Measurements from ENCODE around the gene SERTAD4.
"Not testable (repeated sequence)": the region's sequence is repeated elsewhere in the genome, so short reads cannot be mapped to it uniquely, and the experiment has no call there.

SERTAD4 gene

DNA sequence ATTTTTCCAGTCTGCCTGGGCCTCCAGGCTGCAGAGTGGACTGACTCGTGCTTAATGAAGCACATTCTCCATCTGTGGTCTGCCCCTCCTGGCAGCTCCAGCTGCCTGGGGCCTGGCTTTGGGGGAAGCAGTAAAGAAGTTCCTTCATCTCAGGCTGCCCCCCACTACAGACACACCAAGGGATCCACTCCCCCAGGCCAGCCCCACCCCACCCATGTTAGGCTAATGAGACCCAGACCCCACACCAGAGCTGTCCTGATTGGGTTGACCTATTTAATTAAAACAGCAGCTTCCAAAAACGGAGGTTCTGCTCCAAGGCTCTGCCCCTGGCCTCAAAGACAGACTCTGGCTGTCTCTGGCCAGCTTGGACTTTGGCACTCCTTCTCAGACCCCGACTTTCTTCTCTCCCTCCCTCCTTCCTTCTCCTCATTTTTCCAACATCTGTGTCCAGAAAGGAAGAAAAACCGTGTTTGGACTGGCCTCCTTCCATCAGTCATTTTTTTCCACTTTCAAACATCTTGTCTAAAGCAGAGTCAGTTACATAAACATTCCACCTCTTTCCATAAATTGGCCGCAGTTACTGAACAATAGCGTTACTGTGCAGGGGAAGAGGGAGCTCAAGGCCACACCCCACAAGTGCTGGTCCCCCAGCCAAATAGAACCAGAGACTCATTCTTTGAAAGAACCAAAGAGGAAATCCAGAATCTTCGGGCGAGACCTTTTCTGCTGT is 29.7 kb downstream of the SERTAD4 start:
- DNase-seq, result no peak

DNA sequence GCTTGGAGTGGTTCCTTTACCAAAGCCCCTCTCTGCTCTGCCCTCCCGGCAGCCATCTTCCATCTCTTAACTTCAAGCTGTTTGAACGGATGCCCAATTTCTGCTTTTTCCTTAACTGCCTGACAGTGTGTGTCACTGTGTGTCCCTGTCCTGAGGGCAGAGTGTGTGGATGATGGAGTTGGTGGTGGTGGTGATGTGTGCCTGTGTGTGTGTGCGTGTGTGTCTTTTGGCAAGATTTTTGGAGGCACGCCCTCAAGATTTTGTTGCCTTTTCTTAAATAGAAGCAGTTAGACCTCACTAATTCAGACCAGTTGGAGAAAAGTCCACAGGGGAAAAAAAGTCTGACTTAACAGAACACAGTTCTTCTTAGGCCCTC is 30.3 kb downstream of the SERTAD4 start:
- DNase-seq, result no peak

DNA sequence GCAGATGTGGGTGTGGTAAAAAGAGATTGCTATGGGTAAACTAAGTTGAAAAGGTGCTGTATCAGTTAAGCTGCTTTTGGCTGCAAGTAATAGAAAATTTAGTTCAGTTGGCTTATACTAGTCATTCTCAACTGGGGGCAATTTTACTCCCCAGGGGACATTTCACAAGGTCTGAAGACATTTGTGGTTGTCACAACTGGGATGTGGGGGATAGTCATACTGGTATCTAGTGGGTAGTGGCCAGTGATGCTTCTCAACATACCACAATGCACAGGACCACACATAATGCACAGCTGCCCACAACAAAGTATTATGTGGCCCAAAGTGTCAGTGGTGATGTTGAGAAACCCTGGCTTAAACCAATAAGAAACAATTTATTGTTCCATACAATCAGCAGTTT is 31.4 kb downstream of the SERTAD4 start:
- DNase-seq, result no peak

DNA sequence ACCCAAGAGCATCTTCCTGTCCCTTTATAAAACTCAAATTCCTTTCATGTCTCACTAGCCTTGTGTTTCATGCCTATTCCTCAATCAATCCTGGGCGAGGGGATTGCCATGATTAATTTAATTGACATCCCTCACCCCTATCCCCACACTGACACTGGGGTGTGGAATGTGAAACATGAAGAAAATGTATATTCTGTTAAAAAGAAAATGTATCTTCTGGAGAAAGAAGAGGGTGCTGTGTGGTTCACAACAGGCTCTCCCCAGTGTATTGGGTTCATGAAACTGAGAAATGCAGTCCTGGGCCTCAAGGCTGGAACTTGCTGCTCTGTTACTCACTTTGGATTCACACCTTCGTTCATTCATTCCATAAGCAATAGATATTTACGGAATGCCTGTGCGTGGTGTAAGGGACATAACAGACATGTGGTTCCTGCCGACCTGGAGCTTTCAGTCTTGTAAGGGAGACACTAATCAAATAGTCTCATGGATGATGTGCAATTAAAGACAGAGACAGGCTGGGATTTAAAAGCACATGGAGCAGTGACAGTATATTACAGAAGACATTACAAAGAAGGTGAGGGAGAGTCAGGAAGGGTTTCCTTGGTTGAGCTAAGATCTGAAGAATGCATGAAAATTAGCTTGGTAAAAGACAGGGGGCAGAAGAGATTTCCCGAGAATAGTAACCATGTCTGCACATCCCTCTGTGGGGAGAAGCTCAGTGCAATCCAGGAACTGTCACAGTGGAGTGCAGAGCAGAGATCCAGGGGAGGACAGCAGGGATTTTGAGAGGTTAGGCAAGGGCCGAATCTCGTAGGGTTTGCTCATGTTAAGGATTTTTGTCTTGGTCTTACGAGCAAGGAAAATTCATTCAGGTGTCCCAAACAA is 32.1 kb downstream of the SERTAD4 start:
- DNase-seq, result no peak

DNA sequence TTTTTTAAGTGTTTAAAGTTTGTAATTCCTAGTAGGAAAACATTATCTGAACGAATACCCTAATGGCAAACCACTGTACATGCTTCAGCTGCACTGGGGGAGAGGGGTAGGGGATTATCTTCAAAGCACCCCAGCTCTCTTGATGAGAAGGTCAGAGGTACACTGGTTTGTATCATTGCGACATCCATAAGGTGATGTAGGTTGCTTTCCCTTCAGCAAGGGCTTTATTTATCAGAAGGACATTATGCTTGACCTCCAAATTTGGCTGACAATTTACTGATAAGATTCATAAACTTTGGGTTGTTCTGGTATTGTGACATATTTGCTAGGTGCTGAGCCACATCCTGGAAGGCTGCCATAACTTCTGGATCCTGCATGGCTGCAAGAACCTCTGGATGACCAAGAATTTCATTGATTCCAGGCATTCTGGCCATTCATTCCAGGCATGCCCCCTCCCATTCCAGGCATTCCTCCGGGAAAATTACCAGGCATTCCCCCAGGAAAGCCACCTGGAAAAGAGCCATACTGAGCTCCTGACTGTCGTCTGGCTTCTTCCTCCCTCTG is 32.9 kb downstream of the SERTAD4 start:
- DNase-seq, result not testable (repeated sequence)

DNA sequence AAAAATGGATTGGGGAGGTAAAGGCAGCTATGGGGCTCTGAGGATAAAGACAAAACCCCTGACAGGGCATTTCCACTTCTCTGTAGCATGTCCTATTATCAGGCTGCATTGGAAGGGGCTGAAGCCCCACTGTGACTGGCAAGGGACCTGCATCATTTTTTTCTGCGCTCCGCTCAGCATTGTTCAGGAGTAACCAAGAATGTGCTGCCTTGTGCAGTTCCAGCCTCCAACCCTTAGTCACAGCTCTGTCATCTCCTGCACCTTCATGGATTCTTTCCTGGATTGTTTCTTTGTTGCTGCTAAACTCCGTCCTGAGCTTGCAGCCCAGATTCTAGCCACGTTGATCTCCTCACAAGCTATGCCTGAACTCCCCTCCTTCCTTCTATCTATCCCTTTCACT is 37.4 kb downstream of the SERTAD4 start:
- no peak for DNase-seq

DNA sequence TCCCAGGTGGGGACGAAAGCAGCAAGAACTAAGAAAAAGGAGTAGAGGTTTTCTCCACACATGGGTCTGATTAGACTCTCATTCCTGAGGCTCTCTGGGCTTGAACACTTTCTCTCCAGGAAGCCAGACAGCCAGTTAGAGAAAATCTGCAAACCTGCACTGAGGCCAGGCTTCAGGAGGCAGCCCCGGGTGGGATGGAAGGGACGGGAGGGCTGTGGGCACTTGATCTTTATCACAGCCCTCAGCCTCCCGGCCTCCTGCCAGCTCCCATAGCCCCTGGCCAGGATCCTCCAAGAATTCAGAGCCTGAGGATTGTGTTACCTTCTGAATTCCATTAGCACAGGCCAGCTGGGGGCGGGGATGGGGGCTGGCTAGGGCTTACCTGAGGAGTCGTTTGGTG is 40.1 kb downstream of the SERTAD4 start:
- DNase-seq, result no peak

DNA sequence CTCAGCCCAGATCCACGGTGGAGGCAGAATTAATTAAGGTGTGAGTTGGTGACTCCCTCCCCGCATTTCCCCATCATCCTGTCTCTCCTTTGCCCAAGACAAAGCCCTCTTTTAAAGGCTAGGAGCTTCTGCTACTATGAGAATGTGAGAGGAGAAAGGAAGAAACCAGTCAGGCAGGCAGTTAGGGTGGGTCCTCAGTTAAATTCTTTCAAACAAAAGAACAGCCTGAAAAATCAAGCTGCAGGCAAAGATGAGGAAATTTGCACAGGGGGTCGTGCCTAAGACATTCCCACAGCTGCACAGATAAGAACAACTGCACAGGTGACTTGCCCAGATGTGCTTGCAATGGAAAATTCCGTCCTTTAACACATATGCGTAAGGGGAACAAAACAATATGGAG is 47.6 kb downstream of the SERTAD4 start:
- no peak for DNase-seq

DNA sequence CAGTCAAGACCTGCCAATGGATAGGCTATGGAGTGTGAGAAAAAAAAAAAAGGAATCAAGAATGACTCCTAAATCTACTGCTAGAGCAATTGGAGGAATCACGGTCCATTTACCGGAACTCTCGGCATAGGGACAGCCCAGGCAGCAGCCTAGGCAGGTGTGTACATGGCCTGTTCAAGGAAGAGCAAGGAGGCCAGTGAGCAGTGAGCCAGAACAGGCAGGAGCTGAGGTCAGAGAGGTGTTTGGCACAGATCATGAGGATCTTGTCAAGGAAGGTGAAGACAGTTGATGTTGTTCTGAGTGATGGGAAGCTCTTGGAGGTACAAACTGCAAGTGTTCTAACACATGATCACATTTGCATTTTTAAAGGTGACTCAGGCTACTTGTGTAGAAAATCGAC is 55.5 kb downstream of the SERTAD4 start:
- DNase-seq, result no peak

DNA sequence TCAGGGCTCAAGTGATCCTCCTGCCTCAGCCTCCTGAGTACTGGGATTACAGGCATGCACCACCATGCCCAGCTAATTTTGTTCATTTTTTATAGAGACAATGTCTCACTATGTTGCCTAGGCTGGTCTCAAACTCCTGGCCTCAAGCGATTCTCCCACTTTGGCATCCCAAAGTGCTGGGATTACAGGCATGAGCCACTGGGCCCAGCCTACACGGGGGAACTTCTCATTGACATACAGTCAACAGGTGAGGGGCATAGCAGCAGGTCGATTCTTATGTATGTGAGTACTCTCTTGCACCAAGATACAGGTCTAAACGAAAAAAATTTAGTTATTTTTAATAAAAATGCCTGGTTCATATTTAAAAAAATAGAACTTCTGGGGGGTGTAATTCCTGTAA is 56.7 kb downstream of the SERTAD4 start:
- DNase-seq, result no peak

DNA sequence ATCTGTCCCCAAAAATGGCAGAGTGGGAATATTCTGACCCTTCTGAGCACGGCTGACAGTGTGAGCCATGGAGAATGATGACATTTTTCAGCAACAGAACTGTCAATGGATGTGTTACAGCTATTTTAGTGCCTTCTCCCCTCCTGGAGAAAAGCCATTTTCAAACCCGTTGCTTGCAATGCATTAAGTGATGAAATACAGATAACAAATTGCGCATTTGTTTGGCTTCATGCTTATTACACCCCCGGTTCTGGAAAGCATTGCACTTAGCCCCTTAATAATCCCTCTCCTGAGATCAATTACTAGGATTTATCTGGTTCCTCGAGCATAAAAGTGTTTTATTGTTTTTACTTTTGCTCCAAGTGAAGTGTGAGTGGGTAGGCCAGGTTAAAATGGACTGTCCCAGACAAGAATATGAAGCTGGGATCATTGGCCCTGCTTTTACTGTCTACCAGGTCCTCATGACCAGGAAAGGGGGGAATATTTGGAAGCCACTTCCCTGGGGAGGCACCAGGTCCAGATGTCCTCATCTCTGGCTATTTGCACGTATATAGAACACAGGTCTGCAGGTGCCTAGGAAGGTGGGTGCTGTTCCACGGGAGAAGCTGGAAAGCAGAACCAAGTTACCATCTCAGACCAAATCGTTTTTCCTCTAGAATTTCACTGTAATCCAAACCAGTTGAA is 58.6 kb downstream of the SERTAD4 start:
- no peak for DNase-seq

DNA sequence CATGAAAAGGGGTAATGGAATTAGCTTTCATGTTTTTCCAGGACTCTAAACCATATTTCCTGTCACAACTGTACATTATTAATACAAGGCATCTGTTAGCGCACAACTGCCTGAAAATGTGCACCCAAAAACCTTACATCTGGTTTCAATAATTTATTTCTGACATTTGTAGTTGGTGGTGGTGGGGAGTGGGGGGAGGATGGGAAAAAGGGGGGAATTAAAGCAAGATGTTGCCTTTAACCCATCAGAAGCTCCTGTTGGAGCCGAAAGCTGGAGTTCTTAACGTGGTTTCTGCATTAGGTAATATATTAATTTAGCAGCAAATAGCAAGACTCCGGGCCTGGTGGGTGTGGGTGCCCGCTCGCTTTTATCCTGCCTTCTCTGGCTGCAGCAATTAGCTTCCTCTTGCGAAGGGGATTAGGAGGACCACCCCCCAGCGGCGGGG is 59.2 kb downstream of the SERTAD4 start:
- DNase-seq, result no peak

DNA sequence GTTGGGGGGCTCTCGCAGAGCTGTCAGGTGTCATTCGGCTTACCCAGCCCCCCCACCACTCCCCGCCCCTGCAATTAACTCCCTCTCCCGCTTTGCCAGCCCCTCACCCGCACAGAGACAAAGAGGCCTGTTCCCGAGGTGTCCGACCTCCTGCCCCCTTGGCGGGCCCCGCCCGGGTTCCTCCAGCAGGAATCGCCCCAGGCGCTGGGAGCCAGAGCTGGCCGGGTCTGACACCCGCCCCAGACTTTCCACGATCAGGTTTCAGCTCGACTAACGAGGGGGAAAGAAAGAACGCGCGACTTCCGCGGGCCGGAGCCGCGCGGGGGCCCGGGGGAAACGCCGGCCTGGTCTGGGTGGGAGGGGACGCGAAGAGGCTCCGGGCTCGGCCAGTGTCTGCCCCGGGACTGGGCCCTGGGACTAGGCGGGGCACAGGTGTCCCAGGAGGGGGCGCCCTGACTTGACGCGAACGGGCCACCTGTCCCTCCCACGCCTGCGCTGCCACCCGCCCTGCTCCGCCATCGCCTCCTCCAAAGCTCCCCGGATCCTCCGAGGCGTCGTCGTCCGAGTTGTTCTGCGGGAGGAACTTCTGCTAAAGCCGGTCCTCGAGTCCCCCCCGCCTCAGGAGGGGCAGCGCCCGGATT is 59.8 kb downstream of the SERTAD4 start:
- DNase-seq, result no peak

DNA sequence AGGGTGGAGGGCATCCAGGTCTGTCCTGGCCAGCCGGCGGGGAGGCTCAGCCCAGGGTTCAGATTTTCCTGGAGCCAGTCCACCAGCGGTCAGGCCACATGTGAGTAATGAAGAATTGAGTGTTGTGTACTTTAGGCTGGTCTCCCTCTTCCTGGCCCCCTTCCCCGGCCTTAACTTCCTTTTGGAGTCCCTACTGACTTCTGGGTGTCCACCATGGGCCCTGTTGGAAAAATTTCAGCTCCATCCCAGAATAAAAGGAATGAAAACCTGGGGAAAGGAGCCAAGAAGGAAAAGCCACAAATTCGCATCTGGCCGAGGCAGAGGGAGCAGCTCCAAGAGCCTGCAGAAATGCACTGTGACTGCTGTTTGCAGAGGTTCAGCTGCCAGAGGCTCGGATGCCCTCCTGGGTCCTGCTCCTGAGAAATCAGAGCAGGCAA is 60.6 kb downstream of the SERTAD4 start:
- DNase-seq, result no peak

DNA sequence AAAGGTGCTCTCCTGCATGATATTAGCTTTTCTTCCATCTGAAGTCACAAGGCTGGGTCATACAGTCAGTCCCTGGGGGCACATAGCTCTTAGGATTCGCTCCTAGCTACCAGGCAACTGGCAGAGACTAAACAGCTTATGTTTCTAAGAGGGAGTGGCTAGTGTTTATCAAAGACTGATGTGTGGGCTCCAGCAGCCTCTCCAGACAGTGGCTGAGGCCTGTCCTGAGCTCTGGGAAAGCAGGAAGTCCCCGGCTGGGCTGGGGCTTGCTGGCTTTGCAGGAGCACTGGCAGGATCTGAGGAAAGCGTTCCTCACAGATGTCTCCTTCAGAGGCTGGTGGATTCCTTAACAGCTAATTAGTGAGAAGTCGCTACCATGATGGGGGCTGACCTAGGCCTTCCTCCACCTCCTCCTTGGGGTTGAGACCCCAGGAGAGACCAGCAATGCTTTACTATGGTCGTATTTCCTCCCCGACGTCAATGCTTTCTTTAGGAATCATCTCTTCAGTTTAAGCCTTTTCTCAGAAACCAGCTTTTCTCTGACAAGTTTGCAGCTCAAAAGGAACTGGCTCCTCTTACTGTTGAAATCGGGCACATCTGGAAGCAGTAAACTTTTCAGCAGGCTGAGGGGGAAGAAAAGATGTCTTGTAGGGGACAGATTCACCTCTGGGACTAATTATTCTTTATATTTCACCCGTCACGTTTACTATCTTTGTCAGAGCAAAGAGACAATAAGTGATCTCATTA is 62.6 kb downstream of the SERTAD4 start:
- no peak for DNase-seq
